BE2C (cell line): Measurements from ENCODE around the gene MYL2.

Experiments
- DNase-seq: peaks from one replicate; pipeline ENCODE4 v3.0.0-alpha.2; 2020
- H3K27me3 ChIP-seq: fragments of 250-450 bp; sonication (Bioruptor Pico); 2 replicates; pipeline ENCODE4 v1.5.1; 2020; ENCODE audit warnings: mild to moderate bottlenecking
- H3K36me3 ChIP-seq: fragments of 250-450 bp; sonication (Bioruptor Pico); 2 replicates; pipeline ENCODE4 v1.5.1; 2020; ENCODE audit warnings: mild to moderate bottlenecking
- H3K4me1 ChIP-seq: fragments of 250-450 bp; sonication (Bioruptor Pico); 2 replicates; pipeline ENCODE4 v1.5.1; 2020
- H3K4me3 ChIP-seq: 2 replicates; pipeline ENCODE4 v1.5.1; 2011; ENCODE audit warnings: low read depth, low read length
- H3K9me3 ChIP-seq: fragments of 250-450 bp; sonication (Bioruptor Pico); 2 replicates; pipeline ENCODE4 v1.5.1; 2020
- TF ChIP-seq, protein P1 (sequence below): IDR thresholded peaks from 2 replicates; pipeline ENCODE4 v1.5.1; 2012; ENCODE audit warnings: mild to moderate bottlenecking, low read depth, low read length

Gene MYL2

DNA sequence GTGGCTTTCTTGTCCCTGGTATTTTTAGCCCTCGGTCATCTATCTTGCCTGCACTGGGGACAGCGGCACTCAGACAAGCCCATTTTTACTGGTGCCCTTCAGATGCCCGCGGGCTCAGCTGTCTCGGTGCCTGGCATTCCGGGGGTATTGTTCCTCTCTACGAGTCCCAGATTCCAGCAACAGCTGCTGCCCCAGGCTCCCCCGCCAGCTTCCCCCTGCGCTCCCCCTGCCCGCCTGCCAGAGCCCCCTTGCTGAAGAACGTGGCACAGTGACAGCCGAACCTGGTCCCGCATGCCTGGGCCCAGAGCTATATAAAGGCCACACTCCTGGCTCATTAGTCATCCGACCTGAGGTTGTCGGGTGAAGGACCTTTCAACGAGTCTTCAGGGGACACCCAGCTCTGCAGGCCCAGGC, 10.9 kb upstream of the MYL2 start:
- H3K4me1 ChIP-seq, result no peaks in the 10 kb centered on the region
- TF ChIP-seq, protein P1, sequence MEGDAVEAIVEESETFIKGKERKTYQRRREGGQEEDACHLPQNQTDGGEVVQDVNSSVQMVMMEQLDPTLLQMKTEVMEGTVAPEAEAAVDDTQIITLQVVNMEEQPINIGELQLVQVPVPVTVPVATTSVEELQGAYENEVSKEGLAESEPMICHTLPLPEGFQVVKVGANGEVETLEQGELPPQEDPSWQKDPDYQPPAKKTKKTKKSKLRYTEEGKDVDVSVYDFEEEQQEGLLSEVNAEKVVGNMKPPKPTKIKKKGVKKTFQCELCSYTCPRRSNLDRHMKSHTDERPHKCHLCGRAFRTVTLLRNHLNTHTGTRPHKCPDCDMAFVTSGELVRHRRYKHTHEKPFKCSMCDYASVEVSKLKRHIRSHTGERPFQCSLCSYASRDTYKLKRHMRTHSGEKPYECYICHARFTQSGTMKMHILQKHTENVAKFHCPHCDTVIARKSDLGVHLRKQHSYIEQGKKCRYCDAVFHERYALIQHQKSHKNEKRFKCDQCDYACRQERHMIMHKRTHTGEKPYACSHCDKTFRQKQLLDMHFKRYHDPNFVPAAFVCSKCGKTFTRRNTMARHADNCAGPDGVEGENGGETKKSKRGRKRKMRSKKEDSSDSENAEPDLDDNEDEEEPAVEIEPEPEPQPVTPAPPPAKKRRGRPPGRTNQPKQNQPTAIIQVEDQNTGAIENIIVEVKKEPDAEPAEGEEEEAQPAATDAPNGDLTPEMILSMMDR, result no peak
- H3K36me3 ChIP-seq, result no peaks in the 10 kb centered on the region
- DNase-seq, result no peak
- H3K9me3 ChIP-seq, result no peaks in the 10 kb centered on the region
- H3K27me3 ChIP-seq, result no peaks in the 10 kb centered on the region
- no peak overlapping the region for H3K4me3 ChIP-seq

DNA sequence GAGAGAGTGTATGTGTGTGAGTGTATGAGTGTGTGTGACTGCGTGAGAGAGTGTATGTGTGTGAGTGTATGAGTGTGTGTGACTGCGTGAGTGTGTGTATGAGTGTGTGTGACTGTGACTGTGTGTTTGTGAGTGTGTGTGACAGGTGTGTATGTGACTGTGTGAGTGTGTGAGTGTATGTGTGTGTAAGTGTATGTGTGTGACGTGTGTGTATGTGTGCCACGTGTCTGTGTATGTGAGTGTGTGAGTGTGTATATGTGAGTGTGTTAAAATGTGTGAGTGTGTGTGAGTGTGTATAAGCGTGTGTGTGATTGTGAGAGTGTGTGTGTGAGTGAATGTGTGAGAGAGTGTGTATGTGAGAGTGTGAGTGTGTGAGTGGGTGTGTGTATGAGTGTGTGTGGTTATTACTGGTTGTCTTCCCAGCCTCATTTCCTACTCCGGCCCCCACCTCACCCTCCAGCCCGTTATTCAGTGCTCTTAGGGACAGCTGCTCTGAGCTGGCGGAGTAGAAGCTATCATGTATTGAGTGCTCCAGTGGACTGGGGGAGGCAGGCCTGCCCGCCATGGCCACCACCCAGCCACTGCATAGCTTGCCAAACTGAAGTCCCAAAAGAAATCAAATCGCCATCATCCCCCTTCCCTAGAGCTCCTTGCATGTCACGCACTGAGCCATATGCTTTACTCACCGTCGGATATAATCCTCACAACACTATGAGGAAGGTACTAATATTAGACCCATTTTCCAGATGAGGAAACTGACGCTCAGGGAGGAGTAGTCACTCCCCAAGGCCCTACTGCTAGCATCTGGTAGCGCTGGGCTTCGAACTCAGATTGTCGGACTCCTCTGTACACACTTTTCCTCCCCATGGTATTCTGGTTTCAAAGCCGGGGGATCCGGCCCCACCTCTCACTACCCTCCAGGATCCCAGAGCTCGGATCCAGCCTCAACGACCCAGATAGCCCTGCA, 10.3 kb upstream of the MYL2 start:
- TF ChIP-seq, protein P1, result no peak
- no peak overlapping the region for H3K4me3 ChIP-seq
- no peaks in the 10 kb centered on the region for H3K27me3 ChIP-seq
- no peak for DNase-seq
- no peaks in the 10 kb centered on the region for H3K36me3 ChIP-seq
- H3K4me1 ChIP-seq, result no peaks in the 10 kb centered on the region
- H3K9me3 ChIP-seq, result no peaks in the 10 kb centered on the region

DNA sequence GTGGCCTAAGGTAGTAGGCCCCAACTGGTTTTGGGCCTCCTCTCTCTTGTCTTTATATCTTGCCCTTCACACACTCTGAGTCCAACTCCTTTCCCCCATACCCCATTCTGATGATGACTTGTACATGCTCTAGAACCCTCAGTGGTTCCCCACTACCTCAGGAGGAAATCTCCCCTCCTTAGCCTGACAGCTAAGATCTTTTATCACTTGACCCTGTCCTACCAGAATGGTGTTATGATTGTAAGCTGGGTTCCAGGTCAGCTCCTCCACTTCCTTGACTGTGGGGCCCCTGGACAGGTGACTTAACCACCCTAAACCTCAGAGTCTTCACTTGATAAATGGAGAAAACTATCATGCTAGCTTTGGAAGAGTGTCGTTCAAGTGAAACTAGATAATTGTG, 9.4 kb upstream of the MYL2 start:
- Histone ChIP-seq H3K27me3 (no peaks in the 10 kb centered on the region), H3K4me3 (no peak overlapping the region), H3K9me3 (no peaks in the 10 kb centered on the region), H3K36me3 (no peaks in the 10 kb centered on the region), H3K4me1 (no peaks in the 10 kb centered on the region)
- TF ChIP-seq, protein P1, result no peak
- no peak for DNase-seq

DNA sequence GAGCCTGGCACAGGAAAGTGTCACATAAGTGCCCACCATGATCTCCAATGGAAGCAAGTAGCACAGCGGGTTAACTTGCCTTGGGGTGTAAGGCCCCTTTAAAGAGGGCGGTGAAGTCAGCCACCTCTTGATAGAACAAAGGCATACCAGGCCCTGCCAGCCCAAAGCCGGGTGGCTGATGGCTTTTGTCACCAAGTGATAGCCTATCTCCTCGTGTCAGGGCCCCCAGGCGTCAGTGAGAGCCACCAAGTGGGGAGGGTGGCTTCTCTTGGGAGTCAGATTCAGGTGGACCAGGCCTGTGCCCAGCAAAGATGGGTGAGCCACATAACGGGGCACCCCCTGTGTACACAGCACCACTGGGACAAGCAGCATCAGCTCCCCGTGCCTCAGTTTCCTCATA, 8.3 kb upstream of the MYL2 start:
- Histone ChIP-seq H3K4me1 (no peaks in the 10 kb centered on the region), H3K36me3 (no peaks in the 10 kb centered on the region), H3K4me3 (no peak overlapping the region), H3K27me3 (no peaks in the 10 kb centered on the region), H3K9me3 (no peaks in the 10 kb centered on the region)
- DNase-seq, result no peak
- TF ChIP-seq, protein P1, result no peak

DNA sequence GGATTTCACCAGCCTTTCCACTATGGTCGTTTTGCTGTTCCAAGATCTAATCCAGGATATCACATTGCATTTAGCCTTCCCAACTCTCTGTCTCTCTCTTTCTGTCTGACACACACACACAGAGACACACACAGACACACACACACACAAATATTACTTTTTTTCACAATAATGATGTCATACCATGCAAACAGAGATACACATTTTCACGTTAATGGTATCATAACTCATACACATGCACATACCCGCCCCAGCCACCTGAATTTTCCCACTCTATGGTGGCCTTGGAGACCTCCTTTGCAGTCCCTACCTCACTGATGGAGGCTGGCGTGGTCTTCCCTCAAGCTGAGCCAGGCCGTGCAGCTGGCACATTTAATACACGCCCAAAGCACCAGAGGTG, 7.2 kb upstream of the MYL2 start:
- TF ChIP-seq, protein P1, result no peak
- H3K4me3 ChIP-seq, result no peak overlapping the region
- no peak for DNase-seq

DNA sequence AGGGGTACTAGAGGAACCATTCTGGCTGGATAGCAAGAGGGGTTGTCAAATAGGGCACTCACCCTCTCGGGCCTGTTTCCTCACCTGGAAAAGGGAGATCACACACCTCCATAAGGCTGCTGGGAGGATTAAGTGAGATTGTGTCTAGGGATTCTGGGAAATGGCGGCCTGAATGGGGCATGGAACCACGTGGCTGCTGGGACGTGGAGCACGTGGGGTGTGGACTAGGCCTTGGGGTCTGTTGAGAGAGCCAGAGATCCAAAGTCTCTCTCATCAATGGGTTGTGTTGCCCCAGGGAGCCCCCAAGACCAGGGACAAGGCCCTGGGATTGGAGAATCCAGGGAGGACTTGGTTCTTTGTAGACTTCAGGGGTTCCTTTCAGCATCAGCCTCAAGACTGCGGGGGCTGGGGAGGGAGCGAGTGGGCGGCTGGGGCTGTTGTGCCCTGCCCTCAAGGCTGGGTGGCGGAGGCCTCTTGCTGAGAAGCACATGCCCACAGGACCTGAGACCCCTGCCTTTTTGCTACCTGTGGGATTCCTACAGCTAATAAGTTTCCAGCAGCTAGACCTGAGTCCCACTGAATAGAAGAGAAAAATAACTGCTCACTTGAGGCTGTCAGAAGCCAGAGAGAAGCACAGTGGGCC, 3.4 kb upstream of the MYL2 start:
- no peak for DNase-seq
- H3K9me3 ChIP-seq, result no peaks in the 10 kb centered on the region
- H3K27me3 ChIP-seq, result no peaks in the 10 kb centered on the region
- TF ChIP-seq, protein P1, result no peak
- no peaks in the 10 kb centered on the region for H3K4me1 ChIP-seq
- H3K4me3 ChIP-seq, result no peak overlapping the region
- H3K36me3 ChIP-seq, result no peaks in the 10 kb centered on the region

More for the DNA sequence above, 7.2 kb upstream of the MYL2 start:
- no peaks in the 10 kb centered on the region for H3K27me3 ChIP-seq
- H3K36me3 ChIP-seq, result no peaks in the 10 kb centered on the region
- H3K4me1 ChIP-seq, result no peaks in the 10 kb centered on the region
- H3K9me3 ChIP-seq, result no peaks in the 10 kb centered on the region
